Measurements from ENCODE around the gene FAM3A.
"Not testable (repeated sequence)": the region's sequence is repeated elsewhere in the genome, so short reads cannot be mapped to it uniquely, and the experiment has no call there.

FAM3A gene

DNA sequence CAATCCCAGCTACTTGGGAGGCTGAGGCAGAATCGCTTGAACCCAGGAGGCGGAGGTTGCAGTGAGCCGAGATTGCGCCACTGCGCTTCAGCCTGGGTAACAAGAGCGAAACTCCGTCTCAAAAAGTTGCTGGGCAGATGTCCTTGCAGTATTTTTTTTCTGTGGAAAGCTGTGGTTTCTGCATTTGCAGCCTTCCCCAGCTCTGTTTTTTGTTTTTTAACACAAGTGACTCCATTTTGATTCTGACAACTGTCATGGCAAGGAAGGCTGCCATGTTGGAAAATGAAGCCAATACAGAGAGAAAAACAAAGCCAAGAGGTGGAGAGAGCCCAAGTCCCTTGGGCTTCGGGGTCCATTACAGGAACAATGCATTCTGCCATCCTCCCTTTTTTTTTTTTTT is 13.9 kb downstream of the FAM3A start:
- no peak for DNase-seq

DNA sequence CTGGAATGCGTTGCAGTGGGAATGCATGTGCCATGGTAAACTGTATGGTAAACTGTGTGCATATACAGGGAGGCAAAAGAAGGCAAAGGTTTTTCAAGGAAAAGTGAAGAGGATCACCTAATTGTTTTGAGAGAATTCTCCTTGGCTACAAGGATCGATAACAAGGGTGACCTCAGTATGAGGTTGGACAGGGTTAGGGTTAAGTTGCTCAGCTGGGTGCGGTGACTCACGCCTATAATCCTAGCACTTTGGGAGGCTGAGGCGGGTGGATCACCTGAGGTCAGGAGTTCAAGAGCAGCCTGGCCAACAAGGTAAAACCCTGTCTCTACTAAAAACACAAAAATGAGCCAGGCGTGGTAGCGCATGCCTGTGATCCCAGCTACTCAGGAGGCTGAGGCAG is 14.6 kb downstream of the FAM3A start:
- DNase-seq, result not testable (repeated sequence)

DNA sequence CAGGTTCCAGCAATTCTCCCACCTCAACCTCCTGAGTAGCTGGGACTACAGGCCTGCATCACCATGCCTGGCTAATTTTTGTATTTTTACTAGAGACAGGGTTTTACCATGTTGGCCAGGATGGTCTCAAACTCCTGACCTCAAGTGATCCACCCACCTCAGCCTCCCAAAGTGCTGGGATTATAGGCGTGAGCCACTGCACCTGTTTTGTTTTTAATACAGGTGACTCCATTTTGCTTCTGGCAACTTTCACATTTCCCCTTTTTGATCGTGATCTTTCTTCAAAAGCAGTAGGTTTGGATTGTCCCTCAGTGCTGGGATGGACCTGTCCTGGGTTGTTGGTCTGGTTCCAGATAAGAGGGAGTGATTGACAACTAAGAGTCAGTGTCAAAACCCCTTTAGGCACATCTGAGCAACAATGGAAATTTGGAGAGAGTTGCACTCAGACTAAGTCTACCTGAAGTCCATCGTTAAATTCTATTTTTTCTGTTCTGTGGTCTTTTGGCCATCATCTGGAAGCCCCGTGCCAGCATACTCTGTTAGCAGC is 19.4 kb downstream of the FAM3A start:
- DNase-seq, result not testable (repeated sequence)

DNA sequence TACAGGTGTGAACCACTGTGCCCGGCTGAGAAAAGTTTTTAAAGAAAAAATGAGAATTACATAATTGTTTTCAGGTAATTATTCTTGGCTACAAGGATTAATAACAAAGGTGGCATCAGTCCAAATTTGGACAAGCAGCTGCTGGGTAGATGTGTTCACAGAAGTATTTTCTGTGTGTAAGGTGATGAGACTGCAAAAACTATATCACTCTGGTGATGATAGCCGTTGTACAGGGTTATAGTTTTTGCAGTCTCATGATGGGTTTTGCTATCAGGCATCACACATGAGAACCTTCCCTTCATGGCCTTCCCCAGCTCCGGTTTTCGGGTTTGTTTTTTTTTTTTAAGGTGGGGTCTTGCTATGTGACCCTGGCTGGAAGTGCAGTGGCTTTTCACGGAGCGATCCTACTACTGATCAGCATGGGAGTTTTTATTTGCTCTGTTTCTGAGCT is 20.5 kb downstream of the FAM3A start:
- no peak for DNase-seq

DNA sequence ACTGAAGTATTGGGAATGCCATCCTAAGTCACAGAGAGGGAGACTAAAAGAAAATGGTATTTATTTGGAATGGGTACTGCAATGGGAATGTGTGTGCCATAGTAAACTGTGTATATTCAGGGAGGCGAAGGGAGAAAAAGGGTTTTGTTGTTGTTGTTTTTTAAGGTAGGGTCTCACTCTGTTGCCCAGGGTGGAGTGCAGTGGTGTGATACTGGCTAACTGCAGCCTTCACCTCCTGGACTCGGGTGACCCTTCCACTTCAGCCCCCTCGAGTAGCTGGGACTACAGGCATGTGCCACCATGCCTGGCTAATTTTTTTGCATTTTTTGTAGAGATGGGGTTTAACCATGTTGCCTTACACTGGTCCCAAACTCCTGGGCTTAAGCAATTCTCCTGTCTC is 21.3 kb downstream of the FAM3A start:
- no peak for DNase-seq

DNA sequence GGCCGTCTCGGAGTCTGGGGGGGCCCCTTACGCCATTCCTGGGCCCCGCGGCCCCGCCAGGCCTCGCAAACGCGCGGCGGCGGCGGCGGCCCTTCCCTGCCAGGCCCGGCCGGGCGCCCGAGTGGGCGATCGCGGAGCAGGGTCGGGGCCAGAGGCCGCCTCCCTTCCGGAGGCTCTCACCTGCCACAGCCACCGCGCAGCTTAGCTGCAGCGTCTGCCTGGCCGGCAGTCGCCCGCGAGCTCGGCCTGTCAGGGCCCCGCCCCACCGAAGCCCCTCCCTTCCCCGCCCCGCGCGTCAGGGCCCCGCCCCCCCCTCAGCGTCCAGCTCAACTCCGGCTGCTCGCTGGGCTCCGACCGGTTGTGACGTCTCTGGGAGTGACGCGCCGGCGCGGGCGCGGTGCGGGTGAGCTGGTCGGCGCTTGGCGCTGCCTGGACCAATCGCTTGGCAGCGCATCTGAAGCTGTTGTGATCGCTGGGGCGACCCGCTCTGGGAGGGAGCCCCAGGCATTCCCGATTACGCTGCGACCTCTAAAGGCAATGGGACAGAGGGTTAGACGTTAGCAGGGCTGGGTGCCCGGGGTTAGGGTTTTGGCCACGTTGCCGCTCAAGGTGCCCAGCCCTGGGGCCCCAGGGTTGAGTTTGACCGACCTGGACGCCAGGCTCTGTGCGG is 25.5 kb downstream of the FAM3A start, which contains the start of gene SLC10A3:
SLC10A3 (minus strand) TSS at position 216 of the 670 bp plus-strand sequence. CDS start 1,689 bp downstream, outside the sequence.
- peak; percentile 81 for DNase-seq

DNA sequence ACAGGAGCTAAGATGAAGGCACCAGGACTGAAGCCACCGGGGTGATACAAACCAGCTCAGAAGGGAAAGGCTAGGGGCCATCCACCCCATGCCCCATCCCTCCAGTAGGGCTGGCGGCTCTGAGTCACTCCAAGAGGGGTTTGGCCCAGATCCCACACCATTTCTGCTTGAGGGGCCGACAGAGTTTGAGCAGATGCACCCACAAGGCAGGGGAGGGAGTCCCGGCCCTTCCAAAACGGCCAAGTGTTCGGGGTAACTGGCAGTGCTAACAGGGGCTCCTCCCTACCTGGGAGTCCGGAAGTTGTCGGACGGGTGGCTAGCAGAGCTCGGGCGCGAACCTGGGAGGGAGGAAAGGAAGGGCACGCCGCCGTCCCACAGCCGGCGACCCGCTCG is 26.0 kb downstream of the FAM3A start:
- peak; percentile 10 for DNase-seq

DNA sequence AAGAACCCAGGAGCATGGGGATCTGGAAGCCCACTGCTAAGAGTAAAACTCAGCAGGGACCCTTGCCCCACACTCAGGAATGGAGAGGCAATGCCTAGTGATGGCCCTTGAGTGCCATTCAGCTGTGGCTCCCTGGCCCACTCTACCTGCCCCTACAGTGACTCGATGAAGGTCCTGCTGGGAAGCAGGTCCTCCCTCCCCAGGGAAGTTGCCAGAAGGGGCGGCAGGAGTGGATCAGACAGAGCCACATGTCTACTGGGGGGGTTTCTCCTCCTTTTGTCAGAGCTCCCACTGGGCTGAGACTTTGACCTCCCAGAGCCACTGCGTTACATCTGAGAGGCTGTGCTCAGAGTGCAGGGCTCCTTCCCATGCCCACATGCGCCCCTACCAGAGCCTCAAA is 26.9 kb downstream of the FAM3A start:
- no peak for DNase-seq

DNA sequence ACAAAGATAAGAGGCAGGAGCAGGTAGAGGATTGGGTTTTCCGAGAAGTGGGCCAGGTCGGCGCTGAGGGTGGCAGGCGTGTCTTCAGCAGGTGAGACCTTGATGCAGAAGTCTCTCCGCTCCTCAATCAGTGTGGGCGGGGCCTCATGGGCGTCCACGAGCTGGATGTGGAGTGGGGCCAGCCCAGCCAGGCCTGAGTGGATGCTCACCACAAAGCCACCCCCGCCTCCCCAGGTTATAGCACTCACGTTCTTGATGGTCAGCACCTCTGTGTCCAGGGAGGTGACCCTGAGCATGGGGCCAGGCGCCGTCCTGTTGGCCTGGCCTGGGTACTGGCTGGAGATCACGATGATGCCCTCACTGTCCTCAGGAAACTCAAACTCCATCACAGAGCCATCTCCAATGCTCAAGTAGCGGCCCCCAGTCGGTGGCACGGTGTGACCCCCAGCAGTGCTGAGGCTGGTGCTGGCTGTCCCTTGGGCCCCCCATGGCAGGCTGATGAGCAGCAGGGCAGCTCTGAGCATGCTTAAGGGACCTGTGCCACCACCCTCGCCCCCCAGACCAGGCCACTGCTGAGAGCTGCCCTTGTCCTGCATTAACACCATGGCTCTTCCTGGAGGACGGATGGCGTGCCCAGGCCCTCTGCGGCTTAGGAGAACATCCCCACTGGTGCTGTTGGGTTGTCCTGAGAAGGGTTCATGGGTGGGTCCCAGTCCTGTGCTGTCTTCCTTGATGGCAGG is 27.5 kb downstream of the FAM3A start:
- no peak for DNase-seq

DNA sequence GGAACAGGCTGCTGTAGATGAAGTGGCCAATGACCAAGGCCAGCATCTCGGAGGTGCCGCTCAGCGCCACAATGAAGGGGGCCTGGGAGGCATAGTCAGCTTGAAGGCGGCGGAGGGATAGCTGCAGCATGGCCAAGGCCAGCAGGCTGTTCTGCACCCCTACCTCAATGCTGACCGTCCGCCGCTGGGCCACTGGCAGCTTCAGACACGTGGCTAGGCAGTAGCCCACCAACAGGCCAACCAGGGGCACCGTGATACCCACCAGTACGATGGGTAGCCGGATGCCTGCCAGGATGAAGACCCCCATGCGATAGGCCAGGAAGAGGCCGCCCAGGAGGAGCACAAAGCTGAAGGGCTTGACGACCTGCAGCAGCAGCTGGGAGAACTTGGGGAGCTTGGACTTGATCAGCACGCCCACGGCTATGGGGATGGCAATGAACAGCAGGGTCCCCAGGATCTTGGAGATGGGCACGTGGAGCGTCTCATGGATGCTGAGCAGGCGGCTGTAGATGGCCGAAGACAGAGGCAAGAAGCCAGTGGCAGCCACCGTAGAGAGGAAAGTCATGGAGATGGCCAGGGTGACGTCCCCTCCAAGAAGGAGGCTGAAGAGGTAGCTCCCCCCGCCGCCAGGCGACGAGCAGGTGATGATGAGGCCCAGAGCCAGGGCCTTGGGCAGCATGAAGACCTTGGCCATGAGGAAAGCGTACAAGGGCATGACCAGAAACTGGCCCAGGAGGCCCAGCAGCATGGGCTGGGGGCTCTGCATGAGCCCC is 28.3 kb downstream of the FAM3A start:
- DNase-seq, result no peak

DNA sequence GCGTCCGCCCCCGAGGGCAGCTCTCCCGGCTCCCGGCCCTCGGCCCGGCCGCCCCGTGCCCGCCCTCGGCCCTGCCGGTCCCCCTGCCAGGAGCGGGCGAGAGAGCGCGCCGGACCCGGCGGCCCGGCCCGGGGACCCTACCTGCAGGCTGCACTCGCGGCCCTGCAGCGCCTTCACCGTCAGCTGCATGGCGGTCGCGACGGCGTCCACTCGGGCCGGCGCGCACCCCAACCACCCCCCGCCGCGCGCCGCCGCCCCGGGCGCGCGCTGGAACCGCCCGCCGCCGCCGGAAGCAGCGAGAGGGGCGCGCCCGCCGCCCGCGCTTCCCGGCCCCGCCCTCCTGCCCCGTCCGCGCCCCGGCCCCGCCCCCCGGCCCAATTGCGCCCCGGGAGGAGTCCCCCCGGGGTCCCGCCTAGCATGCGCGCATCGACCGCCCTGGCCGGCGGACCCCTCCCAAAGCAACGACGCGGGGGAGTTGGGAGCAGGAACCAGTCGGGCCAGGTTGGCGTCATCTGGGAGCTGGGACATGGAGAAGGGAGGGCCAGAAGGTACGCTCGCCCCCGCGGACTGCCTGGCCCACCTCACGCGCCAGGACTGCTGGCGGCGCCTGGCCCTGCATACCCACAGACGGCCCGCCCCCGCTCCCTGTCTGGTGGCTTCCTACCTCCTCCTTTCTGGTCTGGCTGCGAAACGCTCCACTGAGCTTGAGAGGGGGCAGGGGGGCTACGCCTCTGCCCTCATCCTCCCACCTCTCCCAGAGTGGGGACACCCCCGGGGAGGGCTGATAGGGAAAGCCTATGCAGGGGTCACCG is 29.4 kb downstream of the FAM3A start, which contains the start of gene UBL4A:
UBL4A (minus strand) TSS at position 220 of the 812 bp plus-strand sequence; CDS start at position 189, 31 bp downstream.
- peak; percentile 15 for DNase-seq

DNA sequence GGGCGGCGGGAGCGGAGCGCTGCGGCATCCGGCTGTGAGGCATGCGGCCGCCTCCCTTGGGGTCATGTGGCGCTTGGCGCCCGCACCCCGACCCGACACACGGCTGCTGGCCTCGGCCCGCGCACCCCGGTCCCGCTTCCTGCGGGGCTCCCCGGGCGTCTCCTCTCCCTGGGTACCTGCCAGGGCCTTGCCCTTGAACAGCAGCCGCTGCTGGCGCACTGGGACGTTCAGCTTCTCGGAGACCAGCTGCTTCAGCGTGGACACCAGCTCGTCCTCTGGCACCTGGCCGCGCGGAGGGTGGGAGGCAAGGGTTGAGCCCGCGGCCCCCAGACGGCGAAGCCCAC is 30.0 kb downstream of the FAM3A start:
- DNase-seq, result peak; percentile 5

DNA sequence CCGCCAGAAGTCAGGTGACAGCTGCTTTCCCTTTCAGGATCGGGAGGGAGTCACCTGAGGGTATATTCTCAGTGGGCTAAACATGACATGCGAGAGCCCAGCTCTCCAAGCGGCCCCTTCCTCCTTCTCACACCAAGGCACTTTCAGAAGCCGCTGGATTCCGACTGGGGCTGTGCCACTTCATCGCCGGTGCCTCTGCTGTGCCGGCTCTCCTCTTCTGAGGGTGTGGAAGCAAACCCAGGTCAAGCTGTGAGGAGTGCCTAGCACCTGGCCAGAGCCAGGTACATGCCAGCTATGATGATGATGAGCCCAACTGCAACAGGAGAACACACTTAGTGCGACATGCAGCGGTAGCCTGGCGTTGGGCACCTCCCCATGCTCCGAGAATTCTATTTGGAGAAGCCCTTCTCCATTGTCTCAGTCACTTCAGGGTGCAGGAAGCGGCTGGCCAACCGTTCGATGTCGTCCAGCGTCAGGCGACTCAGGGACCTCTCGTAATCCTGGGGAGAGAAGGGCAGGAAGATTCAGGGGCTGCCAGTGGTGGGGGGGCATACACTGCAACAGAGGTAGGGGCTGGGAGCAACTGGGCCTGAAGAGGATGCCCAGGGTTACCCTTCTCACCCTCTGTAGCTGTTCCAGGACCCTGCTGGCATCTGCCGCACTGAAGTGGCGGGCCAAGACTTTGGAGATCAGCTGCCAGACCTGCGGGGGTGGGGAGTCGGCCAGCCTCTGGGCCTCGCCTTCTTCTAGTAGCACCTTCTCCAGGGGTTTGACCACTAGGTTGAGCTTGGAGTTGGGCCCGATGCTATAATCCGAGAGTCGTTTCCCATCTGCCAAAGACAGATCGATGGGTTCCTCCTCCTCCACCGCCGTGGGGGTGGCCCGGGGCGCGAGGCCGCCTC is 30.6 kb downstream of the FAM3A start:
- DNase-seq, result no peak

DNA sequence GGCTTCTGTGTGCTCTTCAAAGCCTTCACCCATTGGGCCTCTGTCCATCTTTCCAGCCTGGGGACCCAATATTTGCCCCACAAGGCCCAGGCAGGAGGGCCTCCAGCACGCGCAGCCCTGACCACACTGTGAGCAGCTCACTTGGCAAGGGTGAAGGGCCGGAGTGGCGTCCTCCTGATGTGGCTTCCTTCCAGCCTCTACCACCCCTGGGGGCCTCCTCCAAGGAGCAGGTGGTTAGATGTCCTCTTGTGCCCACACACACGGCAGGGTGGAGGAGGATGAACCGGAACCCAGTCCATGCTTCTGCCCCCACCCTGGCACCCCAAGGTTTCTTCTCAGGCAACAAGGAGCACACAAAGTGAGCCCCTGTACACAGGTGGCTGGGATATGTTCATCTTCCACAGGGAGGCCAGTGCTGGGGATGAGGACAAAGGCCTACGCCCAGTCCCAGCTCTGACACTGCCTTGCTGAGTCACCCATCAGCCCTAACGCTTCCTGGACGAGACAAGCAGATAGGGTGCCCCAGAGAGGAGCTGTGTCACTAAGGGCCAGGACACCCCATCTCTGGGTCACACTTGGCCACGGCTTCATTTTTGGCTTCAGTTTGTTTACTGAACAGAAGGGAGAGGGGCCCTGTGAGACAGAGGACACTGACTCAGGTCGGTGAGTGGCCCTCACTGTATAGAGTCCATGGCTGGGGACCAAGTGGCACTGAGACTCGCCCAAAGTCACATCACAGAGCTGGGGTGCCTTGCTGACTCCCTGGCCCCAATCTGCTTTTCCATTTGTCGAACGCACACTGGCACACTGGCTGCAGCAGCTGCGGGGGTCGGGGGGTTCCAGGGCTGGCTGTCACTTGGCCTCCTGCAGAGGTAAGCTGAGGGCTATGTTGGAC is 31.5 kb downstream of the FAM3A start:
- DNase-seq, result no peak

DNA sequence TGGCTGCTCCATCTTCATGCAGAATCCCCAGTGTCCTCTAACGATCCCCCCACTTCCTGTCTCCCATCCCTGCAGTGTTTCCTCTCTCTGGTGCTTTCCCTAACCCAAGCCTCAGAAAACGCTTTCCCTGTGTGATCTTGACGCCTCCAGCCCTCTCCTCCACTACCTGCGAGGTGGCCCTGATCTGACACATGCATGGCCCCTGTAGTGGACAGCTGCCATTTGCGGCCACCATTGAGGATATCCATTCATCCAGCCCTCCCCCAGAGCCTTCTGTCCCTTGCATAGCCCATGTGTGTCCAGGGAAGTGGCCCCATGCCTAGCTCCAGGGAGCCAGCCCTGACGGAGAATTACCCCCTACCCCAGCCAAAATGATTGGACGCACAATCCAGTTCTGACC is 32.7 kb downstream of the FAM3A start:
- DNase-seq, result no peak

DNA sequence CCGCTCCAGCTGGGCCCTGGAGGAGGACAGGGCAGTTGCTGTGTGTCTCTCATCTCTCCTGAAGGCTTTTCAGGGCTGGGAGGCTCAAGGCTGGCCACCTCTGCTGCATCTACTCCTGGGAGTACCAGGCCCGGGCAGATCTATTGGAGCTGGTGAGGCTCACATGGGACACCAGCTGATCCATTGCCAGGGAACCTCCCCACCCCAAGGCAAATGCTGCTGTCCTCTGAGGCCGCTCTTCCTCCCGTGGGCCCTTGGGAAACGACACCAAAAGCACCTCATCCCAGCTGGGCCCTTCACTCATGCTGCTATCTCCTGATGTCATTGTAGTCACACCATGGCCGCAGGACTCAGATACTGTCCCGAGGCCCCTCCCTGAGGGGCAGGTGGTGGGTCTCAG is 33.2 kb downstream of the FAM3A start:
- DNase-seq, result no peak

DNA sequence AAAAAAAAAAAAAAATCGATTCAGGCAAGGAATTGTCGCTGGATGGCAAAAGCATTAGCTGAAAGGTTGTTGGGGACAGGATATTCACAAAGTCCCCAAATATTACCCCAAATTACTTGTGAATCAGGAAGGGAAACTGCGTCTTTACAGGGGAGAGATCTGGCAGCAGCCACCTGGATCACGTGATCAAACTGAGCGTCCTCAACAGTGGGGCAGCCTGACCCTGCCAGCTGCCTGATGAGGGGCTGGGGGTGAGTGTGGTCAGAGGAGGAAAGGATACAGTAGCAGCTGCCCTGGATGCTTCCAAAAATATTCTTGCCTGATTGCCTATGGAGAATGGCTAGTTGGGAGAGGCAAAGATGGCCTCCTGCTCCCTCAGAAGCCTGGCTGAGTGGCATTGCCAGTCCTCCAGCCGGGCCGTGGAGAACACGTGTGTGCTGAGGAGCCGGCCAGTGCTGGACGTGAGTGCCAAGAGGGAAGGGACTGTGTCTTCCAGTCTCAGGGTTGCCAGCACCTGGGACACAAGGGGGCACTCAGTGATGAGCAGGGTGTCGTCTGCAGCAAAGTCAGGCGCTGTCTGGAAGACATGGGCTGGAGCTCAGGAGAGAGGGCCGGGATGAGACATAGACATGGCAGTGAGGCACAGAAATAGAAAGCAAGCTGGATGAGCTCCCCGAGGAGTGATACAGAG is 34.0 kb downstream of the FAM3A start:
- no peak for DNase-seq

DNA sequence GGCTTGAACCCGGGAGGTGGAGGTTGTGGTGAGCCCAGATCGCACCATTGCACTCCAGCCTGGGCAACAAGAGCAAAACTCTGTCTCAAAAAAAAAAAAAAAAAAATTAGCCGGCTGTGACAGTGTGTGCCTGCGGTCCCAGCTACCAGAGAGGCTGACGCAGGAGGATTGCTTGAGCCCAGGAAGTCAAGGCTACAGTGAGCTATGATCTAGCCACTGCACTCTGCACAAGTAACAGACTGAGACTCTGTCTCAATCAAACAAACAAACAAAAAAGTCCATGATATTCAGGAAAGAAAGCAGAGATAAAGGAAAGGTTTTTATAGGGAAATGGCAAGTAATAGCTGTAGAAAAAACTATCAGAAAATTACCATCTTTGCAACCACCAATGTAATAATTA is 34.8 kb downstream of the FAM3A start:
- DNase-seq, result no peak

Measured in NCI-H2171 treated with DMSO at 0.1 percent for 48 hours (cell line).